GM12872 (cell line): ENCODE data around the gene SEC11C.

Source experiments
- TF ChIP-seq, protein P1 (sequence below): IDR thresholded peaks from 3 replicates; pipeline ENCODE4 v1.5.1; 2011; ENCODE audit warnings: low read depth, mild to moderate bottlenecking, low read length, moderate library complexity; ENCODE audit not compliant: insufficient read depth

Gene SEC11C

GRCh38 chr18:59139615-59140301, at the start of gene SEC11C:
Gene SEC11C, plus strand, starts transcription at chr18:59139884. Its CDS starts 65 bp downstream, at chr18:59139949.
- TF ChIP-seq, protein P1, sequence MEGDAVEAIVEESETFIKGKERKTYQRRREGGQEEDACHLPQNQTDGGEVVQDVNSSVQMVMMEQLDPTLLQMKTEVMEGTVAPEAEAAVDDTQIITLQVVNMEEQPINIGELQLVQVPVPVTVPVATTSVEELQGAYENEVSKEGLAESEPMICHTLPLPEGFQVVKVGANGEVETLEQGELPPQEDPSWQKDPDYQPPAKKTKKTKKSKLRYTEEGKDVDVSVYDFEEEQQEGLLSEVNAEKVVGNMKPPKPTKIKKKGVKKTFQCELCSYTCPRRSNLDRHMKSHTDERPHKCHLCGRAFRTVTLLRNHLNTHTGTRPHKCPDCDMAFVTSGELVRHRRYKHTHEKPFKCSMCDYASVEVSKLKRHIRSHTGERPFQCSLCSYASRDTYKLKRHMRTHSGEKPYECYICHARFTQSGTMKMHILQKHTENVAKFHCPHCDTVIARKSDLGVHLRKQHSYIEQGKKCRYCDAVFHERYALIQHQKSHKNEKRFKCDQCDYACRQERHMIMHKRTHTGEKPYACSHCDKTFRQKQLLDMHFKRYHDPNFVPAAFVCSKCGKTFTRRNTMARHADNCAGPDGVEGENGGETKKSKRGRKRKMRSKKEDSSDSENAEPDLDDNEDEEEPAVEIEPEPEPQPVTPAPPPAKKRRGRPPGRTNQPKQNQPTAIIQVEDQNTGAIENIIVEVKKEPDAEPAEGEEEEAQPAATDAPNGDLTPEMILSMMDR, result no peak

DNA sequence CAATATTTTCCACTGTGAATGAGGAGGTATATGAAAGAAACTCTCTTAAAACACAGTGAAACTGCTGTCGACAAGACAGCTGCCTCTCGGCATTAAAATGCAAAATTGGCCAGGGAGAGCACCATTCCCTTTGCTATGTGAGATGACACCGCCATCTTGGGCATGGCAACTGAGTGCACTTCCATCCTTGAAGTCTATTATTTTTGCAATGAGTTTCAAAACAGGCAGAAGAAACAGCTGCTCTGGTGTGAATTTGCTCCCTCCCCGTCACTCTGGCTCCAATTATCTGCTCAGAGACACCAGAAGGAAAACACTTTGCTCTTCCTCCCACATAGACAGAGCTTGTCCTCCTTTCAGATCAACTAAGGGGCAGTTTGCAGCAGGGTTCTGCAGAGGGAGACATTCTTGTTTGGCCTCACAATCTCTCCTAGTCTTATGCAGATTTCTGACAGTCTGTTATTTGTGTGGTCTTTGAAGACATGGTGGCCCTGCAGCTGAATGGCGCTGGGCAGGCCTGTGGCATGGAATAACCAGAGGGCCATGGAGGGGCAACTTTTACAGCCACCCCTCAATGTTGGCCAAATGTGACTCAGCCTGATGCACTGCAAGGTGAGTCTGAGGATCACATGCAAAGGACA, 48.6 kb upstream of the SEC11C start:
- TF ChIP-seq, protein P1, result no peak

DNA sequence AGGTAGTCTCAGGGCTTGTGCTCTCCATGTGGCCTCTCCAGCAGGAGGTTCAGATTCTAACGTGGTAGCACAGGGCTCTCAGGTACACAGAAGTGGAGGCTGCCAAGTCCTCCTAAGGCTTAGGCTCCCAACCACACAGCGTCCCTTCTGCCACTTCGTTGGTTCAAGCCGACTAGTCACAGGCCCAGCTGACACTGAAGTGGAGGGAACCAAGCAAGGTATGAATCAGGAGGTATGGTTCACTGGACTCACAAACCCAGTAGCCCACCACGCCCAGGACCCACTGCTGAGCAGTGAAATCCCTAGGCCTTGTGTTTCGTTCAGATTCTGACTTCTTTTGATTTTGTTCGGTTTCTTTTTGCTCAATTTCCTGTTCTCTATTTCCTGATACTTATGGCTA, 46.0 kb upstream of the SEC11C start:
- TF ChIP-seq, protein P1, result no peak

- TF ChIP-seq, protein P1, result no peak
Measured at GRCh38 chr18:59094569-59094968, 45.1 kb upstream of the SEC11C start.

GRCh38 chr18:59096098-59096789, 43.4 kb upstream of the SEC11C start:
- TF ChIP-seq, protein P1, result no peak

GRCh38 chr18:59101830-59102414, 37.8 kb upstream of the SEC11C start:
- TF ChIP-seq, protein P1, result no peak

DNA sequence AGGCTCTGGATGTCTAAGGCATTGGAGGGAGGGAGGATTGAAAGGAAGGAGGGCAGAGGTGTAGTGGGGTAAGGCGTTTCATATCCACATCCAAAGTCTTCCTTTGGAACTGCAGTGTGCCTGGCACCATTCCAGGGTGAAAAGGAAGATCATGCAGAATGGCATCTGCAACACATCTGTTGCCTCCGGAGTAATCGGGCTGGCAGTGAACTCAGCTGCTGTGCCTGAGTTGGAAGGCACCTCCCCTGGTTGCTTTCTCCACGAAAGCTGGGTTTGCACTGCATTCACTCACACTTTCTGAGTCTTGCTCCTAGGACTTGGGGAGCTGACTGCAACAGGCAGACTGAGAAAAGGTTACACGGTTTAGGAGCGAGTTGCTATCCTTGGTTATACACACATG, 30.3 kb upstream of the SEC11C start:
- TF ChIP-seq, protein P1, result no peak
